Measurements from ENCODE around the gene RASSF4. TPM values are rescaled to one million over a fixed set of nuclear protein-coding genes. Genes with fewer than 3 reads are reported as not detected.

The RASSF4 gene
- polyA plus RNA-seq, 1 donor (not counting 4 experiments of a cell fraction or from before 2014, with no cell fraction given), result 0.20 TPM

DNA sequence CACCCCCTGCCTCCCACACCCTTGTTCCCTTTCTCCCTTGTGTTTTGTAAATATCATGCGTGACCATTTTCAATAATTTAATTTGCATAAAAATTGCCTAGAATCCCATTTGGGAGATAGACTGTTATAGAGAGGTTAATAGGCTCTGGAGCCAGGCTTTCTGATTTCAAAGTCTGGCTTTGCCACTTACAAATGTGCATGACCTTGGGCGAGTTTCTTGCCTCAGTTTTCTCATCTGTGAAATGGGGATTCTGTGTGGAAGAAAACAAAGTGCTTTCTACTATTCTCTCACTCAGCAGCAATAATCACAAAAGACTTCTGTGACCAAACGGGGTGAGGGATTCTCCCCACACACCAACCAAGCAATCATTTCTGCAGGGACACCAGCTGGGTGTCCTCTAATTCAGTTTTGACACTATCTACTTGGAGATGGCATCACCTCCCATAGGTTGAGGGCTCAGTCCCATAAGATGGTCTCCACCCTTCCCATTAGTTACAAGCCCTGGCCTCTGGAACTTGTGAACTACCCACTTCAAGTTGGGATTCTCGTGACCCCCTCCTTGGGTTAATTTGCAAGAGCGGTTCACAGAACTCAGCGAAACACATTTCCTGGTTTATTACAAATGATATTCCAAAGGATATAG lies 37.6 kb downstream of the RASSF4 start:
- H3K9me1 ChIP-seq (ENCODE audit: control insufficient read depth, extremely low read depth, insufficient read depth, low read length), result no peaks in the 10 kb centered on the region

DNA sequence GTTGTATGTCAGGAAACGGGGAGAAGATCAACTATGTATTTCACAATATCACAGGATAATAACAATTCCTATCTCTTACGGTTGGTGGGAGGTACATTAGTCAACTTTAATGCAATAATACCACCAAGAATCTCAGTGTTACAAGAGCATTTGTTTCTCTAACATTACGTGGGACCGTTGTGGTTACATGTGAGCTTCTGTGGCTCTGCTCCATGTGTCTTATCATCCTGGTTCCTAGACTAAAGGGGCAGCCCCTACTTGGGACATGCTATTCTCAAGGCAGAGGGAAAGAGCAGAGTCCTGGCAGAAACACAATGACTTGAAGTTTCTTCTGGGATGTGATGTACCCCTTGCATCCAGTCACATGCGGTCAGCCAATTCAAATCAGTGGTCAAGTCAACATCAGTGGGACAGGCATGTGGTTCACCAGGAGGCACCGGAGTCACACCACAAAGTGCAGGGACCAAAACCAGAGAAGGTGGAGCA lies 38.6 kb downstream of the RASSF4 start:
- Histone ChIP-seq H3K36me3 (ENCODE audit: control insufficient read depth in 2 of 2, extremely low read depth in 1 of 2, insufficient read depth in 2 of 2, low read length in 2 of 2) (peaks cover 0 to under 1% of the 10 kb centered on the region in 2 experiments), H3K27me3 (ENCODE audit: control insufficient read depth, extremely low read depth, insufficient read depth, low read length) (peaks cover 4% of the 10 kb centered on the region), H3K4me3 (ENCODE audit: control insufficient read depth in 2 of 3, extremely low read depth in 1 of 3, insufficient read depth in 2 of 3, low read depth in 1 of 3, low read length in 3 of 3) (no peak overlapping the region), H3K4me2 (ENCODE audit: control insufficient read depth, extremely low read depth, insufficient read depth, low read depth, low read length) (no peak overlapping the region), H3K79me2 (ENCODE audit: control insufficient read depth, insufficient read depth, low read length) (no peaks in the 10 kb centered on the region), H3K27ac (ENCODE audit: control insufficient read depth, insufficient read depth, low read length) (no peak overlapping the region), H4K20me1 (ENCODE audit: control insufficient read depth, extremely low read depth, insufficient read depth, low read length) (no peaks in the 10 kb centered on the region), H3K9me1 (ENCODE audit: control insufficient read depth, extremely low read depth, insufficient read depth, low read length) (no peaks in the 10 kb centered on the region), H3K9ac (ENCODE audit: control insufficient read depth, extremely low read depth, insufficient read depth, low read length) (no peak overlapping the region), H3K9me3 (ENCODE audit: control insufficient read depth, low read depth, low read length) (no peaks in the 10 kb centered on the region), H3K4me1 (ENCODE audit: control insufficient read depth, extremely low read depth, insufficient read depth, low read length) (peaks cover 8% of the 10 kb centered on the region), H2AFZ (ENCODE audit: control insufficient read depth, low read length) (no peak overlapping the region)
- dilution Hi-C loops (cut with MboI; ENCODE audit: extremely low pct_ligation_motif_present, low sequenced_read_pairs), result no loop called here
- FAIRE-seq (no peak), DNase-seq (ENCODE audit: low read depth, low spot score) (no peak)
- no peak for TF ChIP-seq EZH2 (IDR thresholded peaks at IDR 0.05; ENCODE audit: low read length)
- TF ChIP-seq, protein P1, sequence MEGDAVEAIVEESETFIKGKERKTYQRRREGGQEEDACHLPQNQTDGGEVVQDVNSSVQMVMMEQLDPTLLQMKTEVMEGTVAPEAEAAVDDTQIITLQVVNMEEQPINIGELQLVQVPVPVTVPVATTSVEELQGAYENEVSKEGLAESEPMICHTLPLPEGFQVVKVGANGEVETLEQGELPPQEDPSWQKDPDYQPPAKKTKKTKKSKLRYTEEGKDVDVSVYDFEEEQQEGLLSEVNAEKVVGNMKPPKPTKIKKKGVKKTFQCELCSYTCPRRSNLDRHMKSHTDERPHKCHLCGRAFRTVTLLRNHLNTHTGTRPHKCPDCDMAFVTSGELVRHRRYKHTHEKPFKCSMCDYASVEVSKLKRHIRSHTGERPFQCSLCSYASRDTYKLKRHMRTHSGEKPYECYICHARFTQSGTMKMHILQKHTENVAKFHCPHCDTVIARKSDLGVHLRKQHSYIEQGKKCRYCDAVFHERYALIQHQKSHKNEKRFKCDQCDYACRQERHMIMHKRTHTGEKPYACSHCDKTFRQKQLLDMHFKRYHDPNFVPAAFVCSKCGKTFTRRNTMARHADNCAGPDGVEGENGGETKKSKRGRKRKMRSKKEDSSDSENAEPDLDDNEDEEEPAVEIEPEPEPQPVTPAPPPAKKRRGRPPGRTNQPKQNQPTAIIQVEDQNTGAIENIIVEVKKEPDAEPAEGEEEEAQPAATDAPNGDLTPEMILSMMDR (optimal IDR thresholded peaks at IDR 0.05 in 1 of 3, IDR thresholded peaks at IDR 0.05 in 1 of 3, conservative IDR thresholded peaks at IDR 0.05 in 1 of 3; ENCODE audit: extremely low read depth in 1 of 3, insufficient read depth in 2 of 3, low read length in 3 of 3), result no peak

More for the DNA sequence above, 37.6 kb downstream of the RASSF4 start:
- no peak for FAIRE-seq
- Histone ChIP-seq H3K9me3 (ENCODE audit: control insufficient read depth, low read depth, low read length) (no peaks in the 10 kb centered on the region), H3K27ac (ENCODE audit: control insufficient read depth, insufficient read depth, low read length) (no peak overlapping the region), H3K4me2 (ENCODE audit: control insufficient read depth, extremely low read depth, insufficient read depth, low read depth, low read length) (no peak overlapping the region), H3K79me2 (ENCODE audit: control insufficient read depth, insufficient read depth, low read length) (no peaks in the 10 kb centered on the region), H3K9ac (ENCODE audit: control insufficient read depth, extremely low read depth, insufficient read depth, low read length) (no peak overlapping the region), H3K27me3 (ENCODE audit: control insufficient read depth, extremely low read depth, insufficient read depth, low read length) (peaks cover 4% of the 10 kb centered on the region), H4K20me1 (ENCODE audit: control insufficient read depth, extremely low read depth, insufficient read depth, low read length) (no peaks in the 10 kb centered on the region), H3K36me3 (ENCODE audit: control insufficient read depth in 2 of 2, extremely low read depth in 1 of 2, insufficient read depth in 2 of 2, low read length in 2 of 2) (no peaks in the 10 kb centered on the region), H3K4me1 (ENCODE audit: control insufficient read depth, extremely low read depth, insufficient read depth, low read length) (peaks cover 8% of the 10 kb centered on the region), H3K4me3 (ENCODE audit: control insufficient read depth in 2 of 3, extremely low read depth in 1 of 3, insufficient read depth in 2 of 3, low read depth in 1 of 3, low read length in 3 of 3) (no peak overlapping the region), H2AFZ (ENCODE audit: control insufficient read depth, low read length) (no peak overlapping the region)
- dilution Hi-C loops (cut with MboI; ENCODE audit: extremely low pct_ligation_motif_present, low sequenced_read_pairs), result no loop called here
- no peak for DNase-seq (ENCODE audit: low read depth, low spot score)
- no peak for TF ChIP-seq EZH2 (IDR thresholded peaks at IDR 0.05; ENCODE audit: low read length)
- TF ChIP-seq, protein P1 (optimal IDR thresholded peaks at IDR 0.05 in 1 of 3, IDR thresholded peaks at IDR 0.05 in 1 of 3, conservative IDR thresholded peaks at IDR 0.05 in 1 of 3; ENCODE audit: extremely low read depth in 1 of 3, insufficient read depth in 2 of 3, low read length in 3 of 3), result no peak
